K562 treated with DMSO at 1 percent for 12 hours (cell line): ENCODE data around the gene ETS2. TPM values are rescaled to one million over a fixed set of nuclear protein-coding genes. Genes with fewer than 3 reads are reported as not detected.

Experiments
- total RNA-seq: library from RNA; unstranded; fragments of 300-600 nt; gene quantifications from 2 replicates; pipeline ENCODE4 v1.2.3, GENCODE V29; 2022; ENCODE audit not compliant: insufficient read depth

ETS2 gene
- 7.5 and 14.6 TPM in 2 replicates for total RNA-seq

GRCh38 chr21:38805328-38806152 lies at the start of gene ETS2:
Gene ETS2 (plus strand): TSS chr21:38805929. CDS start chr21:38810035, 4,106 bp downstream.

